BE2C (cell line): ENCODE data around the gene MYPOP.

Source experiments
- DNase-seq: peaks from one replicate; pipeline ENCODE4 v3.0.0-alpha.2; 2020
- H3K27me3 ChIP-seq: fragments of 250-450 bp; sonication (Bioruptor Pico); 2 replicates; pipeline ENCODE4 v1.5.1; 2020; ENCODE audit warnings: mild to moderate bottlenecking
- H3K36me3 ChIP-seq: fragments of 250-450 bp; sonication (Bioruptor Pico); 2 replicates; pipeline ENCODE4 v1.5.1; 2020; ENCODE audit warnings: mild to moderate bottlenecking
- H3K4me1 ChIP-seq: fragments of 250-450 bp; sonication (Bioruptor Pico); 2 replicates; pipeline ENCODE4 v1.5.1; 2020
- H3K4me3 ChIP-seq: 2 replicates; pipeline ENCODE4 v1.5.1; 2011; ENCODE audit warnings: low read depth, low read length
- H3K9me3 ChIP-seq: fragments of 250-450 bp; sonication (Bioruptor Pico); 2 replicates; pipeline ENCODE4 v1.5.1; 2020
- CTCF ChIP-seq: IDR thresholded peaks from 2 replicates; pipeline ENCODE4 v1.5.1; 2012; ENCODE audit warnings: mild to moderate bottlenecking, low read depth, low read length

Gene MYPOP

GRCh38 chr19:45922281-45922680 lies 19.9 kb upstream of the MYPOP start:
- Histone ChIP-seq H3K9me3 (no peaks in the 10 kb centered on the region), H3K4me1 (no peaks in the 10 kb centered on the region), H3K36me3 (no peaks in the 10 kb centered on the region), H3K4me3 (no peak overlapping the region), H3K27me3 (no peaks in the 10 kb centered on the region)
- no peak for DNase-seq
- peak; percentile 33 for TF ChIP-seq CTCF

DNA sequence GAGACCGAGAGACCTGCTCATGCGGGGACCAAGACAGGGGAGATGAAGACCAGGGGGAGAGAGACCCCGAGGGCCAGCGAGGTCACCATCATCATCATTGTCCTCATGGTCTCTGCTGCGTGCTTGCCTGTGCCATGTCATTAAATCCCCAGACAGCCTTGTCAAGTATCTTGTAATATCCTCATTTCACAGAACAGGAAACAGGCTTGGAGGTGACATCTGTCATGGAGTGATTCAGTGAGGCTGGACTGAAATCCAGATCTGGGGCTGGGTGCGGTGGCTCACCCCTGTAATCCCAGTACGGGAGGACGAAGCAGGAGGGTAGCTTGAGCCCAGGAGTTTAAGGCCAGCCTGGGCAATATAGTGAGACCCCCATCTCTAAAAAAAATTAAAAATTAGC lies 18.0 kb upstream of the MYPOP start:
- H3K36me3 ChIP-seq, result no peaks in the 10 kb centered on the region
- no peaks in the 10 kb centered on the region for H3K9me3 ChIP-seq
- no peak for TF ChIP-seq CTCF
- H3K27me3 ChIP-seq, result no peaks in the 10 kb centered on the region
- H3K4me1 ChIP-seq, result no peaks in the 10 kb centered on the region
- no peak overlapping the region for H3K4me3 ChIP-seq
- DNase-seq, result no peak

GRCh38 chr19:45919678-45920077 lies 17.3 kb upstream of the MYPOP start:
- no peak for TF ChIP-seq CTCF
- no peaks in the 10 kb centered on the region for H3K27me3 ChIP-seq
- no peak overlapping the region for H3K4me3 ChIP-seq
- no peak for DNase-seq
- no peaks in the 10 kb centered on the region for H3K4me1 ChIP-seq
- no peaks in the 10 kb centered on the region for H3K9me3 ChIP-seq
- no peaks in the 10 kb centered on the region for H3K36me3 ChIP-seq

DNA sequence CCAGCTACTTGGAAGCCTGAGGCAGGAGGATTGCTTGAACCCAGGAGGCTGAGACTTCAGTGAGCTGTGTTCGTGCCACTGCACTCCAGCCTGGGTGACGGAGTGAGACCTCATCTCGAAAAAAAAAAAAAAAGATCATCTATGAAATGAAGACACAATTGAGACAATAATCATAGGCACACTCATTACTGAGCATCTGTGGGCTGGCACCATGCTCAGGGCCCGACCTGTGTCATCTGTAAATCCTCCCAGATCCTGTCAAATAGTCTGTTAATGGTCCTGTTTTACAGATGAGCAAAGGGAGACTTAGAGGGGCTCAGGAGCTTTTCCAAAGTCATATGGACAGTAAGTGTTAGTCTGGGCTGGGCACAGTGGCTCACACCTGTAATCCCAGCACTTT lies 16.3 kb upstream of the MYPOP start:
- DNase-seq, result no peak
- H3K27me3 ChIP-seq, result no peaks in the 10 kb centered on the region
- no peak for TF ChIP-seq CTCF
- H3K9me3 ChIP-seq, result no peaks in the 10 kb centered on the region
- no peak overlapping the region for H3K4me3 ChIP-seq
- no peaks in the 10 kb centered on the region for H3K4me1 ChIP-seq
- H3K36me3 ChIP-seq, result no peaks in the 10 kb centered on the region

GRCh38 chr19:45917421-45918091 lies 15.1 kb upstream of the MYPOP start:
- Histone ChIP-seq H3K27me3 (no peaks in the 10 kb centered on the region), H3K4me3 (no peak overlapping the region), H3K9me3 (no peaks in the 10 kb centered on the region), H3K4me1 (no peaks in the 10 kb centered on the region), H3K36me3 (no peaks in the 10 kb centered on the region)
- no peak for DNase-seq
- no peak for TF ChIP-seq CTCF

- peak; percentile 51 for TF ChIP-seq CTCF
- H3K36me3 ChIP-seq, result no peaks in the 10 kb centered on the region
- H3K9me3 ChIP-seq, result no peaks in the 10 kb centered on the region
- no peaks in the 10 kb centered on the region for H3K4me1 ChIP-seq
- DNase-seq, result peak; percentile 68
- H3K4me3 ChIP-seq, result no peak within 1 kb of the TSS
- no peaks in the 10 kb centered on the region for H3K27me3 ChIP-seq
Measured at GRCh38 chr19:45913874-45914830, 11.7 kb upstream of the MYPOP start, which contains the start of gene NANOS2. TSS of gene NANOS2 (minus strand) at chr19:45914778. CDS start at chr19:45914693, 85 bp downstream.
